Measurements from ENCODE around the gene LHFPL6. TPM values are rescaled to one million over a fixed set of nuclear protein-coding genes. Genes with fewer than 3 reads are reported as not detected.
"Not testable (repeated sequence)": the region's sequence is repeated elsewhere in the genome, so short reads cannot be mapped to it uniquely, and the experiment has no call there.

LHFPL6 gene
- total RNA-seq, 2 experiments from 2014 or later, result 0.12 to 0.25 TPM

DNA sequence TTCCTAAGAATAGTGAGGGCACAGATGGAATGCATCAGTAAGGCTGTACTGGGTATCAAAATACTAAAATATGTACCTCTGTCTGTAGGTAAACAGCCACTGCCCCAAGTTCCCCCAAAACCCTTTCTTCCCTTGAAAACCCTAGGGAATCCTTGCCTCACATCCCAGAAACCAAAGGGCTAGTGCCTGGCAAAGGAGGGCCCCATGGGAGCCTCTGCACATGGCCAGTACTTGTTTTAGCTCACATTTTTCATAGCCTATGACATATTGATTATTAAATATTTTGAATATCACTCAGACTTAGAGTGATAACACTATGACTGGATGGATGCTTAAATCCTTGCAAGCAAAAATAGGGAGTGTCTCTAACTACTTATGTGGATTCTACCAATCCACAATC, 237.1 kb downstream of the LHFPL6 start:
- DNase-seq, result no peak
- no peak overlapping the region for H3K27ac Mint-ChIP-seq
- H3K4me1 Mint-ChIP-seq, result no peaks in the 10 kb centered on the region
- no peak overlapping the region for H3K4me3 Mint-ChIP-seq
- ChIA-PET CTCF (interaction anchor here (0.9 kb wide), 1 partner anchor 49 kb away, joined by 3 read pairs; no protein-coding TSS in a partner anchor), POLR2A (no interaction called here)
- H3K27me3 Mint-ChIP-seq, result no peaks in the 10 kb centered on the region
- no peaks in the 10 kb centered on the region for H3K36me3 Mint-ChIP-seq (ENCODE audit: low read depth)
- H3K9me3 Mint-ChIP-seq, result no peaks in the 10 kb centered on the region

DNA sequence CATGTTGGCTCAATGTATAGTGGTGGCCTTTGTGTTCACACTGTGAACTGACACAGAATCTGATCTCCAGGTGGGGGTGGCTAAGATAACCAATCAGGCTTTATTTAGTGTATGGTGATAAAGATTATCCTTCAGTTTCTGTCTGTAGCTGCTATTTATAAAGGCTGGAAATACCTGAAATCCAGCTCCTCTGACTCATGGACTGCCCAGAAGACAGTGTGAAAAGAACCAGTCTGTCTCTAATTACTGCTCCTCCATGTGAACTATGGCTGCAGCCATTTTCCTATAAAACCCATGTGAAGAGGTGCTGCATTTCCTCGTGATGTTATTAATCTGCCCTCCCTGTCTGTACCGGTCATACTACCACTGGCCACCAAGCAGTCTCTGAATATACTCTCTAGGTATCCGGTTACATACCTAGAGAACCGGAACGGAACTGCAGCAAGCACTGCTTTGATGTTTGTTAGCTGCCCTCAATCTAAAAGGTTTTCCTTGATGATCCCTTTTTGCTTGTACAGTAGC, 238.0 kb downstream of the LHFPL6 start:
- no peaks in the 10 kb centered on the region for H3K9me3 Mint-ChIP-seq
- H3K4me1 Mint-ChIP-seq, result no peaks in the 10 kb centered on the region
- H3K27ac Mint-ChIP-seq, result no peak overlapping the region
- ChIA-PET POLR2A (no interaction called here), CTCF (interaction anchor here (0.9 kb wide), 1 partner anchor 50 kb away, joined by 3 read pairs; no protein-coding TSS in a partner anchor)
- no peaks in the 10 kb centered on the region for H3K27me3 Mint-ChIP-seq
- H3K4me3 Mint-ChIP-seq, result no peak overlapping the region
- H3K36me3 Mint-ChIP-seq (ENCODE audit: low read depth), result no peaks in the 10 kb centered on the region
- no peak for DNase-seq

DNA sequence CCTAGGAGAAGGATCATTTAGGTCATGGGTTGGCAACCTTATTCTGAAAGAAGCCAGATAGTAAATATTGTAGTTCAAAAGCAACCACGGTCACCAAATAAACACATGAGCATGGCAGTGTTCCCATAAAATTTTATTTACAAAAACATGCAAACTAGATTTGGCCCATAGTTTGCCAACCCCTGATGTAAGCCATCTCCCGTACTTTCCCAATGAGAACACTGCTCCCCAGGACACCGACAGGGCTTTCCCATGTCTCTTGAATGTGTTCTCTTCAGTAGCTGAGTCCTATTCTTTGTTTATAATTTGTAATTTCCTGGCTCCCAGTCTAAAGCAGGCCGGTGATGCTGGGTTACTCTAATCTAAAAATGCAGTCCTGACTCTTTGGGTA, 239.6 kb downstream of the LHFPL6 start:
- Mint-ChIP-seq H3K27ac (no peak overlapping the region), H3K27me3 (no peaks in the 10 kb centered on the region), H3K36me3 (ENCODE audit: low read depth) (no peaks in the 10 kb centered on the region), H3K4me1 (no peaks in the 10 kb centered on the region), H3K4me3 (no peak overlapping the region), H3K9me3 (no peaks in the 10 kb centered on the region)
- no peak for DNase-seq
- POLR2A ChIA-PET, result no interaction called here
- CTCF ChIA-PET, result no interaction called here

- no peaks in the 10 kb centered on the region for H3K9me3 Mint-ChIP-seq
- H3K4me3 Mint-ChIP-seq, result no peak overlapping the region
- ChIA-PET CTCF (no interaction called here), POLR2A (no interaction called here)
- no peak for DNase-seq
- no peak overlapping the region for H3K27ac Mint-ChIP-seq
- no peaks in the 10 kb centered on the region for H3K4me1 Mint-ChIP-seq
- no peaks in the 10 kb centered on the region for H3K27me3 Mint-ChIP-seq
- H3K36me3 Mint-ChIP-seq (ENCODE audit: low read depth), result no peaks in the 10 kb centered on the region
Observed at GRCh38 chr13:39362652-39363381, 240.2 kb downstream of the LHFPL6 start.

DNA sequence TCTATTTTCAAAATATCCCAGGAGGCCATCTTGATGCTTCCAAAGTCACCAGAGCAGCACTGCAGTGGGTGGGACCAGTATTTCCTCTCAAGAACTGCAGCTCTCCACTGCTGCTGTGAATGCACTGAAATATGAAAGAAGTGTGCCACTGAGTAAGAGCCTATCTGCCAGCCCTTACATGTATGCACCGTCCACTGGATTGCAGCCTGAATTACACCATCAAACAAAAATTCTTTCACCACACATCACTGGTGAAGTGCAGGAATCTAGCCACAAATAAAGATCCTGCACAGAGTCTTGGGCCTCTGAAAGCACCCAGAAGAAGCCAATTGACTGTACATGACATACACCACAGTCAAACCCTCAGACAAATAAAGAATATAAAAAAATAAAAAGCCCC, 249.0 kb downstream of the LHFPL6 start:
- Mint-ChIP-seq H3K27ac (no peak overlapping the region), H3K27me3 (peaks cover 12% of the 10 kb centered on the region), H3K9me3 (no peaks in the 10 kb centered on the region), H3K36me3 (ENCODE audit: low read depth) (no peaks in the 10 kb centered on the region), H3K4me3 (no peak overlapping the region), H3K4me1 (no peaks in the 10 kb centered on the region)
- POLR2A ChIA-PET, result no interaction called here
- no peak for DNase-seq
- CTCF ChIA-PET, result no interaction called here

- ChIA-PET CTCF (no interaction called here), POLR2A (no interaction called here)
- H3K36me3 Mint-ChIP-seq (ENCODE audit: low read depth), result no peaks in the 10 kb centered on the region
- no peak for DNase-seq
- peaks cover 16% of the 10 kb centered on the region for H3K27me3 Mint-ChIP-seq
- H3K27ac Mint-ChIP-seq, result no peak overlapping the region
- no peak overlapping the region for H3K4me3 Mint-ChIP-seq
- no peaks in the 10 kb centered on the region for H3K9me3 Mint-ChIP-seq
- H3K4me1 Mint-ChIP-seq, result no peaks in the 10 kb centered on the region
Observed at GRCh38 chr13:39350461-39350881, 252.5 kb downstream of the LHFPL6 start.

DNA sequence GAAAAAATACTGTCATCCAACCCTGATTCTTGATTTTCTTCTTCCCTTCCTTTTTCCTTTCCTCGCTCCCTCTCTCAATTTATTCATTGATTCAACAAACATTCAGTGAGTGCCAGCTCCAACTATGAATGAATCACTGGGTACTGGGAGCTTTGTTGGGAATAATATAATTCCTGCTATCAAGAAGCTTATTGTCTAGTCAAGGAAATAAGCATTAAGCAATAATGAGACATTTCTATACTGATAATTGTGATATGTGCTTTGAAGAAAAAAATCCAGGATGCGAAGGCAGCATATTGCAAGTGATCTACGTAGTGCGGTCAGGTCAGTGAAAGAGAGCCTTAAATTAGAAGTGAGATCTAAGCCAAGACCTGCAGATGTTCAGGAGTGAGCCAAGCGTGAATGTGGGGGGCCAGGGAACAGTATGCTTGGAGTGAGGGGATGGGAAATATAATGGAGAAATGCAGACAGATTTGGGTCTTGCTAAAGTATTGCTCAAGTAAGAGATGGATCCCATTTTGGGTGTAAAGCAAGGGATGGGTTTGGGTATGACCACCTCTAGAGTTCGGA, 253.5 kb downstream of the LHFPL6 start:
- Mint-ChIP-seq H3K27ac (no peak overlapping the region), H3K4me1 (no peaks in the 10 kb centered on the region), H3K9me3 (no peaks in the 10 kb centered on the region), H3K4me3 (no peak overlapping the region), H3K36me3 (ENCODE audit: low read depth) (no peaks in the 10 kb centered on the region), H3K27me3 (peaks cover 11% of the 10 kb centered on the region)
- DNase-seq, result no peak
- CTCF ChIA-PET, result no interaction called here
- POLR2A ChIA-PET, result no interaction called here

- Mint-ChIP-seq H3K4me1 (no peaks in the 10 kb centered on the region), H3K9me3 (no peaks in the 10 kb centered on the region), H3K27ac (no peak overlapping the region), H3K4me3 (no peak overlapping the region), H3K27me3 (peaks cover 11% of the 10 kb centered on the region), H3K36me3 (ENCODE audit: low read depth) (no peaks in the 10 kb centered on the region)
- POLR2A ChIA-PET, result no interaction called here
- no peak for DNase-seq
- CTCF ChIA-PET, result interaction anchor here (0.7 kb wide), 1 partner anchor 29 kb away, joined by 3 read pairs; no protein-coding TSS in a partner anchor
Observed at GRCh38 chr13:39347926-39348901, 254.8 kb downstream of the LHFPL6 start.

DNA sequence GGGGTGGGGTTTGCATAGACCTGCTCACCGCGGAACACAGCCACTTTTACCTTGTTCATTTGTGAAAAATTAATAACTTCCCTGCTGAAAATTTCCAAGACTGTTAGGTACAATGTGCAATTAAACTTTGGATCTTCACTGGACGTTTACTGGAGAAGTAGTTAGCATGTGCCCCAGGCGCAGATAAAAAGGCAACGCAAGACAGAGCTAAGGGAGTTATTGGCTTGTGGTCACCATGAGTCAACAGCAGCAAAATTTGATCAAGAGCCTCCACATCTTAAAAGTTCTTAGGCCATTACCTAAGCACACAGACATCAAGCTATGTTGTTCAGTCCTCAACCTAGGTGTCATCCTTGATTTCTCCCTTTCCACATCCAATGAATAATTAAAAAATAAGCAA, 257.0 kb downstream of the LHFPL6 start:
- POLR2A ChIA-PET, result no interaction called here
- H3K27ac Mint-ChIP-seq, result no peak overlapping the region
- no peaks in the 10 kb centered on the region for H3K9me3 Mint-ChIP-seq
- DNase-seq, result no peak
- CTCF ChIA-PET, result no interaction called here
- no peaks in the 10 kb centered on the region for H3K36me3 Mint-ChIP-seq (ENCODE audit: low read depth)
- H3K4me1 Mint-ChIP-seq, result no peaks in the 10 kb centered on the region
- H3K4me3 Mint-ChIP-seq, result no peak overlapping the region
- H3K27me3 Mint-ChIP-seq, result peaks cover 11% of the 10 kb centered on the region

- DNase-seq, result no peak
- H3K4me3 Mint-ChIP-seq, result no peak overlapping the region
- H3K27me3 Mint-ChIP-seq, result no peaks in the 10 kb centered on the region
- H3K4me1 Mint-ChIP-seq, result no peaks in the 10 kb centered on the region
- H3K27ac Mint-ChIP-seq, result no peak overlapping the region
- H3K36me3 Mint-ChIP-seq (ENCODE audit: low read depth), result no peaks in the 10 kb centered on the region
- POLR2A ChIA-PET, result no interaction called here
- no peaks in the 10 kb centered on the region for H3K9me3 Mint-ChIP-seq
- CTCF ChIA-PET, result interaction anchor here (1.0 kb wide), 1 partner anchor 210 kb away, joined by 3 read pairs; no protein-coding TSS in a partner anchor
Observed at GRCh38 chr13:39341251-39341650, 261.7 kb downstream of the LHFPL6 start.

- DNase-seq; H3K36me3 Mint-ChIP-seq (ENCODE audit: low read depth); H3K27ac Mint-ChIP-seq; H3K27me3 Mint-ChIP-seq; H3K4me1 Mint-ChIP-seq; H3K9me3 Mint-ChIP-seq; H3K4me3 Mint-ChIP-seq; POLR2A ChIA-PET: not testable (repeated sequence)
- CTCF ChIA-PET, result interaction anchor here (0.7 kb wide), 1 partner anchor 16 kb away, joined by 3 read pairs; no protein-coding TSS in a partner anchor
Observed at GRCh38 chr13:39338114-39338513, 264.9 kb downstream of the LHFPL6 start.

DNA sequence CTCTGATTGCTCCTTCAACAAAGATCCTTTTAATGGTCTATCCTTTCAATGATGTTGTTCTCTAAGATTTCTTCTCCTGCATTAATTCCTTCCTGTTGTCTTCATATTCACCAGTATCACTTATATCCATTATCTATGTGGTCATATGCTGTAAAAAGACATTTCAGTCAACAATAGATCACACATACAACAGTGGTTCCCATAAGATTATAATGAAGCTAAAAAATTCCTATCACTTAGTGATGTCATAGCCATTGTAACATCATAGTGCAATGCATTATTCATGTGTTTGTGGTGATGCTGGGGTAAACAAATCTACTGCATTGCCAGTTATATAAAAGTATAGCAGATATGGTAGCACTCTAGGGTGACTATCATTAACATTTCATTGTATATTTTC, 266.1 kb downstream of the LHFPL6 start:
- ChIA-PET POLR2A (no interaction called here), CTCF (no interaction called here)
- Mint-ChIP-seq H3K36me3 (ENCODE audit: low read depth) (no peaks in the 10 kb centered on the region), H3K4me3 (no peak overlapping the region), H3K27ac (no peak overlapping the region), H3K4me1 (no peaks in the 10 kb centered on the region), H3K27me3 (no peaks in the 10 kb centered on the region), H3K9me3 (no peaks in the 10 kb centered on the region)
- DNase-seq, result no peak

DNA sequence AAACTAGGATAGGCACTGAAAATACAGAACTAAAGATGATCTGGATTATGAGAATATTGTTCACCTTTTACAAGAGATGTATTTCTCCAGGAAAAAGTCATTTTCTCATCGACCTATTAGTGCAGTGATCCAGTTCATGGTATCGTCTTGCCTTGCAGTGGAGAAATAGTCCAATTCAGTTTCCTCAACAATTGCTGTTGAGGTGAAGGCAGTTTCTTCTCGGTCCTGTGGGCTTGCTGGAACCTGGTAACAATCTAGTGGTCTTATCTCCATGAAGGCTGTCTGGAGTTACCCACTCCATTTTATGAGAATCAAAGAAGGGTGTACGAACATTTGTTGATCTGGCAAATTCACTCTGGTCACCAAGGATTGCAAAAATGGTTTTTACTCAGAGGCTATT, 266.8 kb downstream of the LHFPL6 start:
- CTCF ChIA-PET, result no interaction called here

More for the DNA sequence above, 266.8 kb downstream of the LHFPL6 start:
- Mint-ChIP-seq H3K4me3 (no peak overlapping the region), H3K9me3 (no peaks in the 10 kb centered on the region), H3K27me3 (no peaks in the 10 kb centered on the region), H3K27ac (no peak overlapping the region), H3K4me1 (no peaks in the 10 kb centered on the region), H3K36me3 (ENCODE audit: low read depth) (no peaks in the 10 kb centered on the region)
- no peak for DNase-seq
- POLR2A ChIA-PET, result no interaction called here

Measured in activated CD4-positive, alpha-beta T cell treated with anti-CD3 and anti-CD28 coated beads, Interleukin-2, amount 10 ng/mL, durations not matched to agents 7 days and 5 days (primary cell).